WERI-Rb-1 (cell line): Measurements from ENCODE around the gene STIM2.

ENCODE experiments used
- DNase-seq: peaks from one replicate; pipeline ENCODE4 v3.0.0-alpha.2; 2020
- H3K27ac ChIP-seq: fragments of 250-450 bp; sonication (Bioruptor Pico); 2 replicates; pipeline ENCODE4 v1.5.1; 2020; ENCODE audit warnings: mild to moderate bottlenecking, moderate library complexity
- H3K27me3 ChIP-seq: fragments of 250-450 bp; sonication (Bioruptor Pico); 2 replicates; pipeline ENCODE4 v1.5.1; 2021; ENCODE audit warnings: mild to moderate bottlenecking, low read depth, moderate library complexity; ENCODE audit not compliant: insufficient read depth, severe bottlenecking
- H3K36me3 ChIP-seq: fragments of 250-450 bp; sonication (Bioruptor Pico); 2 replicates; pipeline ENCODE4 v1.5.1; 2020; ENCODE audit warnings: mild to moderate bottlenecking, moderate library complexity
- H3K4me3 ChIP-seq: 2 replicates; pipeline ENCODE4 v1.5.1; 2011; ENCODE audit warnings: low read depth, mild to moderate bottlenecking, control low read depth, low read length
- H3K9me3 ChIP-seq: fragments of 250-450 bp; sonication (Bioruptor Pico); 2 replicates; pipeline ENCODE4 v1.5.1; 2021; ENCODE audit warnings: mild to moderate bottlenecking, moderate library complexity; ENCODE audit not compliant: severe bottlenecking
- TF ChIP-seq, protein P1 (sequence below): IDR thresholded peaks from 2 replicates; pipeline ENCODE4 v1.5.1; 2011; ENCODE audit warnings: low read depth, mild to moderate bottlenecking, control low read depth, inconsistent platforms, low read length

Gene STIM2

GRCh38 chr4:26941951-26942350 is 81.3 kb downstream of the STIM2 start:
- Histone ChIP-seq H3K9me3 (no peaks in the 10 kb centered on the region), H3K27me3 (no peaks in the 10 kb centered on the region), H3K27ac (no peak overlapping the region), H3K4me3 (no peak overlapping the region), H3K36me3 (no peaks in the 10 kb centered on the region)
- TF ChIP-seq, protein P1, sequence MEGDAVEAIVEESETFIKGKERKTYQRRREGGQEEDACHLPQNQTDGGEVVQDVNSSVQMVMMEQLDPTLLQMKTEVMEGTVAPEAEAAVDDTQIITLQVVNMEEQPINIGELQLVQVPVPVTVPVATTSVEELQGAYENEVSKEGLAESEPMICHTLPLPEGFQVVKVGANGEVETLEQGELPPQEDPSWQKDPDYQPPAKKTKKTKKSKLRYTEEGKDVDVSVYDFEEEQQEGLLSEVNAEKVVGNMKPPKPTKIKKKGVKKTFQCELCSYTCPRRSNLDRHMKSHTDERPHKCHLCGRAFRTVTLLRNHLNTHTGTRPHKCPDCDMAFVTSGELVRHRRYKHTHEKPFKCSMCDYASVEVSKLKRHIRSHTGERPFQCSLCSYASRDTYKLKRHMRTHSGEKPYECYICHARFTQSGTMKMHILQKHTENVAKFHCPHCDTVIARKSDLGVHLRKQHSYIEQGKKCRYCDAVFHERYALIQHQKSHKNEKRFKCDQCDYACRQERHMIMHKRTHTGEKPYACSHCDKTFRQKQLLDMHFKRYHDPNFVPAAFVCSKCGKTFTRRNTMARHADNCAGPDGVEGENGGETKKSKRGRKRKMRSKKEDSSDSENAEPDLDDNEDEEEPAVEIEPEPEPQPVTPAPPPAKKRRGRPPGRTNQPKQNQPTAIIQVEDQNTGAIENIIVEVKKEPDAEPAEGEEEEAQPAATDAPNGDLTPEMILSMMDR = no peak
- DNase-seq = no peak

DNA sequence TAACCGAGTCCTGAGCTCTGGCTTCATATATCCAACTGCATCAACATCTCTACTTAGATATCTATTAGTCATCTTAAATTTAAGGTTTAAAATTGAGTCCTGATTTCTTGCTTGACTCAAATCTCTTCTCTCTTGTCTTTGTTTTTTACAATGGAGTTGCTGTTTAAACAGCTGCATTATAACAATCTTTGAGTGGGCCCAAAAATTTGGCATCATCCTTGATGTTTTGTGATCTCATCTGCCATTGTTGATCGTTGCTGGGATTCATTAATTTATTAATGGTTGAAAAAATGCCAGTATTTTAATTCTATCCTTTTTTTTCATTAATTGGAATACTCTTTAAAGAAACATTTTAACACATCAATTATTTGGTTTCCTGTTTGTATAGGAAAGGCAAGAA is 82.2 kb downstream of the STIM2 start:
- TF ChIP-seq, protein P1 = no peak
- Histone ChIP-seq H3K36me3 (no peaks in the 10 kb centered on the region), H3K27ac (no peak overlapping the region), H3K9me3 (no peaks in the 10 kb centered on the region), H3K4me3 (no peak overlapping the region), H3K27me3 (no peaks in the 10 kb centered on the region)
- DNase-seq = no peak

DNA sequence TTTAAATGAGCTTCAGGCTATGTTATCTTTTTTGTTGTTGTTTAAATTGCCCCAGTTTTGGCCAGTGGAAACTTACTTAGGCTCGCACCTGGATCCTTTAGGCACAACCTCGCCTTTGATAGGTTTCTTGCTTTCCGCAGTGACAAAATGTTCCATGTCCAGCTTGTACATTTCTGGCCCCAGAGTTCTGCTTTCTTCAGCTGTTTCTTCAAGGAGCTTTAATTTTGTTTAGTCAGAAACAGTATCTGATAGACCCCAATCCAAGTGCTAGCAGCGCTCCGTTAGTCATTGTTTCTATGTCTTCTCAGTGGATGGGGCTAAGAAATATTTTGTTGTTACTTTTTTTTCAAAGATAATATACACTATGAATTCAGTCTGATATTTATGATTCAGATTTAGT is 82.8 kb downstream of the STIM2 start:
- Histone ChIP-seq H3K4me3 (no peak overlapping the region), H3K27ac (no peak overlapping the region), H3K27me3 (no peaks in the 10 kb centered on the region), H3K9me3 (no peaks in the 10 kb centered on the region), H3K36me3 (no peaks in the 10 kb centered on the region)
- TF ChIP-seq, protein P1 = no peak
- no peak for DNase-seq

DNA sequence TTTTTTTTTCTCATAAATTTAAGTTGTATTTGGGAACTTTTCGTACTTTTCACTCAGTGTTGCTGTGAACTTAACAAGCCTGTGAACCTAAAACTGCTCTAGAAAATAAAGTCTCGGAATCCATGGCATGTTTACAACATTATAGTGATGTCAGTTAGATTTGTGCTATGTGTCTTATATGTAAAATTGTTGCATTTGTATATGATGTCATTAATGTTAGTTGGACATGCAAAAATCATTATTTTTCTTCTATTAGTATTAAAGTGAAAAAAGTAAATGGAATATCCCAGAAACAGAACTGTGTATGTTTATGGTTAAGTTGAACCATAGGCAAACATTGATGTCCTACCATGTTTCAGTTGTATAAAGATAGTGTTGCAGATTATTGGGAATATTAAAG is 85.2 kb downstream of the STIM2 start:
- no peak overlapping the region for H3K27ac ChIP-seq
- DNase-seq = no peak
- H3K36me3 ChIP-seq = no peaks in the 10 kb centered on the region
- no peak overlapping the region for H3K4me3 ChIP-seq
- TF ChIP-seq, protein P1 = no peak
- H3K27me3 ChIP-seq = no peaks in the 10 kb centered on the region
- H3K9me3 ChIP-seq = no peaks in the 10 kb centered on the region

DNA sequence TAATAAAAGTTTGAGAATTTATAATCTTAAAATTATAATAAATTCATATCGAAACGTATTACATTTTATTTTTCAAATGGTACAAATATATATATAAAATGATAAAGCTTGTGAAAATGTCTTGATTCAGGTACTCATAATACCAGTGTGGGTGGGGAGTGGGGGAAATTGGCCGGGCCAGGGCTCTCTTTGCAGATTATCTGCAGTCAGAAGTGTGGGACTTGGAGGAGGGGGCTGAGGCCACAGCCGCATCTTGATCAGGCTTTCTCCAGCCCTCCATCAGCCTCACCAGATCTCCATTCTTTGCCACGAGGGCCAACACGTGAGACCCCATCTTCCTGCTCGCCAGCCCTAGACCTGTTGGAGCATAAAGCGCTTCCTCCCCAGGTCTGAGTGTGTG is 86.7 kb downstream of the STIM2 start:
- TF ChIP-seq, protein P1 = no peak
- H3K27me3 ChIP-seq = no peaks in the 10 kb centered on the region
- no peak overlapping the region for H3K4me3 ChIP-seq
- no peak overlapping the region for H3K27ac ChIP-seq
- no peak for DNase-seq
- H3K9me3 ChIP-seq = no peaks in the 10 kb centered on the region
- no peaks in the 10 kb centered on the region for H3K36me3 ChIP-seq

- DNase-seq = no peak
- Histone ChIP-seq H3K27me3 (no peaks in the 10 kb centered on the region), H3K4me3 (no peak overlapping the region), H3K9me3 (no peaks in the 10 kb centered on the region), H3K27ac (no peak overlapping the region), H3K36me3 (no peaks in the 10 kb centered on the region)
- TF ChIP-seq, protein P1 = no peak
These were observed 89.8 kb downstream of the STIM2 start for GRCh38 chr4:26950446-26950845.
